CD4-positive, alpha-beta T cell treated with Interleukin-17A for 4 hours (primary cell): ENCODE results near the gene TMPRSS4.
"Not testable (repeated sequence)": the region's sequence is repeated elsewhere in the genome, so short reads cannot be mapped to it uniquely, and the experiment has no call there.

ENCODE experiments used
- DNase-seq: peaks from one replicate; pipeline ENCODE4 v3.0.0-alpha.2; 2020; ENCODE audit warnings: mixed read lengths

TMPRSS4 gene

GRCh38 chr11:118056806-118057205 lies 20.1 kb upstream of the TMPRSS4 start:
- no peak for DNase-seq

GRCh38 chr11:118057251-118058145 lies 19.4 kb upstream of the TMPRSS4 start:
- no peak for DNase-seq

GRCh38 chr11:118058311-118059245 lies 18.3 kb upstream of the TMPRSS4 start:
- no peak for DNase-seq

GRCh38 chr11:118059246-118059940 lies 17.5 kb upstream of the TMPRSS4 start:
- DNase-seq = no peak

GRCh38 chr11:118060081-118060661 lies 16.7 kb upstream of the TMPRSS4 start:
- DNase-seq = no peak

GRCh38 chr11:118060869-118061268 lies 16.0 kb upstream of the TMPRSS4 start:
- no peak for DNase-seq

- no peak for DNase-seq
Observed at GRCh38 chr11:118061586-118062125, 15.2 kb upstream of the TMPRSS4 start.

- not testable (repeated sequence) for DNase-seq
Observed at GRCh38 chr11:118062181-118062580, 14.7 kb upstream of the TMPRSS4 start.

- DNase-seq = not testable (repeated sequence)
Observed at GRCh38 chr11:118062631-118063030, 14.2 kb upstream of the TMPRSS4 start.

- no peak for DNase-seq
Observed at GRCh38 chr11:118064956-118065355, 11.9 kb upstream of the TMPRSS4 start.

GRCh38 chr11:118065384-118065783 lies 11.5 kb upstream of the TMPRSS4 start:
- no peak for DNase-seq

- DNase-seq = no peak
Observed at GRCh38 chr11:118067006-118067405, 9.9 kb upstream of the TMPRSS4 start.

- DNase-seq = no peak
Observed at GRCh38 chr11:118068206-118068944, 8.5 kb upstream of the TMPRSS4 start.

GRCh38 chr11:118068945-118069612 lies 7.8 kb upstream of the TMPRSS4 start:
- no peak for DNase-seq

GRCh38 chr11:118071416-118072030 lies 5.4 kb upstream of the TMPRSS4 start:
- no peak for DNase-seq

GRCh38 chr11:118073554-118073953 lies 3.3 kb upstream of the TMPRSS4 start:
- no peak for DNase-seq

GRCh38 chr11:118074091-118074685 lies 2.7 kb upstream of the TMPRSS4 start:
- DNase-seq = no peak

GRCh38 chr11:118074785-118075184 lies 2.1 kb upstream of the TMPRSS4 start:
- DNase-seq = no peak

GRCh38 chr11:118078911-118079411 lies 2.1 kb downstream of the TMPRSS4 start:
- DNase-seq = no peak

- peak; percentile 13 for DNase-seq
Observed at GRCh38 chr11:118079491-118079890, 2.6 kb downstream of the TMPRSS4 start.
